ENCODE measurements around the gene MYBPC2. TPM values are rescaled to one million over a fixed set of nuclear protein-coding genes. Genes with fewer than 3 reads are reported as not detected.

Gene MYBPC2
- total and polyA plus RNA-seq, 9 of the 15 experiments (the other 6 are each of a cell fraction or from before 2014, with no cell fraction given): 0.01 to 0.14 (median 0.04) TPM; not detected in 6

DNA sequence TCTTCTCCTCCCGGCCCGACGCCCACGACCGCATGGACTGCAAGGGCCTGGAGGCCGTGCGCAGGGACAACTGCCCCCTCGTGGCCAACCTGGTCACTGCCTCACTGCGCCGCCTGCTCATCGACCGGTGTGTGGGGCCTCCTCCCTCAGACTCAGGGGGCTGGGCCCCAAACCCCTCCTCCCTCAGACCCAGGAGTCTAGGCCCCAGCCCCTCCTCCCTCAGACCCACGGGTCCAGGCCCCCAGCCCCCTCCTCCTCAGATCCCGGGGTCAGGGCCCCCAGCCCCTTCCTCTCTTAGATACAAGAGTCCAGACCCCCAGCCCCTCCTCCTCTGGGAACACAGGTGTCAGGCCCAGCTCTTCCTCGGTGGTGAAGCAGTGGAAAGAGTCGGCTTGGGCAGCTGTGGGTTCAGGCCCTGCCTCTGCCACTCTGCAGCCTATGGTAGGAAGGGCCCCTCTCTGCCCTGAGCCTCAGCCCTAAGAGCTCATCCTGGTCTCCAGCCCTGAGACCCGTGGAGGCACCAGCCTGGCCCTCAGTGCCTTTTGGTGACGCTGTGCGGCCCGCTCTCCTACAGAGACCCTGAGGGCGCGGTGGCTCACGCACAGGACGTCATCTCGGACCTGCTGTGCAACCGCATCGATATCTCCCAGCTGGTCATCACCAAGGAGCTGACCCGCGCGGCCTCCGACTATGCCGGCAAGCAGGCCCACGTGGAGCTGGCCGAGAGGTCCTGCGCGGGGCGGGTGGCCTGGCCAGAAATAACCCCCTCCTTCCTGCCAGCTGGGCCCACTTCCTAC, 17.6 kb upstream of the MYBPC2 start (continued):
- TF ChIP-seq, protein P1, sequence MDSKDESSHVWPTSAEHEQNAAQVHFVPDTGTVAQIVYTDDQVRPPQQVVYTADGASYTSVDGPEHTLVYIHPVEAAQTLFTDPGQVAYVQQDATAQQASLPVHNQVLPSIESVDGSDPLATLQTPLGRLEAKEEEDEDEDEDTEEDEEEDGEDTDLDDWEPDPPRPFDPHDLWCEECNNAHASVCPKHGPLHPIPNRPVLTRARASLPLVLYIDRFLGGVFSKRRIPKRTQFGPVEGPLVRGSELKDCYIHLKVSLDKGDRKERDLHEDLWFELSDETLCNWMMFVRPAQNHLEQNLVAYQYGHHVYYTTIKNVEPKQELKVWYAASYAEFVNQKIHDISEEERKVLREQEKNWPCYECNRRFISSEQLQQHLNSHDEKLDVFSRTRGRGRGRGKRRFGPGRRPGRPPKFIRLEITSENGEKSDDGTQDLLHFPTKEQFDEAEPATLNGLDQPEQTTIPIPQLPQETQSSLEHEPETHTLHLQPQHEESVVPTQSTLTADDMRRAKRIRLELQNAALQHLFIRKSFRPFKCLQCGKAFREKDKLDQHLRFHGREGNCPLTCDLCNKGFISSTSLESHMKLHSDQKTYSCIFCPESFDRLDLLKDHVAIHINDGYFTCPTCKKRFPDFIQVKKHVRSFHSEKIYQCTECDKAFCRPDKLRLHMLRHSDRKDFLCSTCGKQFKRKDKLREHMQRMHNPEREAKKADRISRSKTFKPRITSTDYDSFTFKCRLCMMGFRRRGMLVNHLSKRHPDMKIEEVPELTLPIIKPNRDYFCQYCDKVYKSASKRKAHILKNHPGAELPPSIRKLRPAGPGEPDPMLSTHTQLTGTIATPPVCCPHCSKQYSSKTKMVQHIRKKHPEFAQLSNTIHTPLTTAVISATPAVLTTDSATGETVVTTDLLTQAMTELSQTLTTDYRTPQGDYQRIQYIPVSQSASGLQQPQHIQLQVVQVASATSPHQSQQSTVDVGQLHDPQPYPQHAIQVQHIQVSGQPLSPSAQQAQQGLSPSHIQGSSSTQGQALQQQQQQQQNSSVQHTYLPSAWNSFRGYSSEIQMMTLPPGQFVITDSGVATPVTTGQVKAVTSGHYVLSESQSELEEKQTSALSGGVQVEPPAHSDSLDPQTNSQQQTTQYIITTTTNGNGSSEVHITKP (IDR thresholded peaks at IDR 0.05; ENCODE audit: partially characterized antibody): no peak
- TF ChIP-seq ZNF696 (CRISPR knock-in tag; conservative IDR thresholded peaks at IDR 0.05): no peak
- TF ChIP-seq TAF9B (IDR thresholded peaks at IDR 0.05; ENCODE audit: partially characterized antibody): no peak
- TF ChIP-seq EGR1 (conservative IDR thresholded peaks at IDR 0.05): peak; percentile 95
- TF ChIP-seq ZNF444 (CRISPR knock-in tag; IDR thresholded peaks at IDR 0.05): no peak
- TF ChIP-seq TAF15 (IDR thresholded peaks at IDR 0.05; ENCODE audit: low read depth, low read length): no peak
- no peak for TF ChIP-seq ZNF23 (CRISPR knock-in tag; IDR thresholded peaks at IDR 0.05)
- TF ChIP-seq ZNF253 (CRISPR knock-in tag; conservative IDR thresholded peaks at IDR 0.05): no peak
- no peak for TF ChIP-seq CHCHD3 (CRISPR knock-in tag; IDR thresholded peaks at IDR 0.05)
- TF ChIP-seq MYNN (IDR thresholded peaks at IDR 0.05): peak; percentile 52; the same call in 1 of the 2 replicates
- no peak for TF ChIP-seq MYNN (CRISPR knock-in tag; IDR thresholded peaks at IDR 0.05)
- TF ChIP-seq C11orf30 (IDR thresholded peaks at IDR 0.05; ENCODE audit: low read depth): no peak
- no peak for TF ChIP-seq ZNF551 (CRISPR knock-in tag; IDR thresholded peaks at IDR 0.05)
- no peak; the same call in 1 of the 2 replicates for TF ChIP-seq XRCC3 (IDR thresholded peaks at IDR 0.05)
- no peak for TF ChIP-seq ZNF184 (CRISPR knock-in tag; IDR thresholded peaks at IDR 0.05)
- TF ChIP-seq LARP7 (IDR thresholded peaks at IDR 0.05): 0 out of 2 replicates have a peak, but pooled peaks have one; percentile 52
- TF ChIP-seq, protein P2, sequence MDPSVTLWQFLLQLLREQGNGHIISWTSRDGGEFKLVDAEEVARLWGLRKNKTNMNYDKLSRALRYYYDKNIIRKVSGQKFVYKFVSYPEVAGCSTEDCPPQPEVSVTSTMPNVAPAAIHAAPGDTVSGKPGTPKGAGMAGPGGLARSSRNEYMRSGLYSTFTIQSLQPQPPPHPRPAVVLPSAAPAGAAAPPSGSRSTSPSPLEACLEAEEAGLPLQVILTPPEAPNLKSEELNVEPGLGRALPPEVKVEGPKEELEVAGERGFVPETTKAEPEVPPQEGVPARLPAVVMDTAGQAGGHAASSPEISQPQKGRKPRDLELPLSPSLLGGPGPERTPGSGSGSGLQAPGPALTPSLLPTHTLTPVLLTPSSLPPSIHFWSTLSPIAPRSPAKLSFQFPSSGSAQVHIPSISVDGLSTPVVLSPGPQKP (CRISPR knock-in tag; IDR thresholded peaks at IDR 0.05): no peak
- TF ChIP-seq, protein P3, sequence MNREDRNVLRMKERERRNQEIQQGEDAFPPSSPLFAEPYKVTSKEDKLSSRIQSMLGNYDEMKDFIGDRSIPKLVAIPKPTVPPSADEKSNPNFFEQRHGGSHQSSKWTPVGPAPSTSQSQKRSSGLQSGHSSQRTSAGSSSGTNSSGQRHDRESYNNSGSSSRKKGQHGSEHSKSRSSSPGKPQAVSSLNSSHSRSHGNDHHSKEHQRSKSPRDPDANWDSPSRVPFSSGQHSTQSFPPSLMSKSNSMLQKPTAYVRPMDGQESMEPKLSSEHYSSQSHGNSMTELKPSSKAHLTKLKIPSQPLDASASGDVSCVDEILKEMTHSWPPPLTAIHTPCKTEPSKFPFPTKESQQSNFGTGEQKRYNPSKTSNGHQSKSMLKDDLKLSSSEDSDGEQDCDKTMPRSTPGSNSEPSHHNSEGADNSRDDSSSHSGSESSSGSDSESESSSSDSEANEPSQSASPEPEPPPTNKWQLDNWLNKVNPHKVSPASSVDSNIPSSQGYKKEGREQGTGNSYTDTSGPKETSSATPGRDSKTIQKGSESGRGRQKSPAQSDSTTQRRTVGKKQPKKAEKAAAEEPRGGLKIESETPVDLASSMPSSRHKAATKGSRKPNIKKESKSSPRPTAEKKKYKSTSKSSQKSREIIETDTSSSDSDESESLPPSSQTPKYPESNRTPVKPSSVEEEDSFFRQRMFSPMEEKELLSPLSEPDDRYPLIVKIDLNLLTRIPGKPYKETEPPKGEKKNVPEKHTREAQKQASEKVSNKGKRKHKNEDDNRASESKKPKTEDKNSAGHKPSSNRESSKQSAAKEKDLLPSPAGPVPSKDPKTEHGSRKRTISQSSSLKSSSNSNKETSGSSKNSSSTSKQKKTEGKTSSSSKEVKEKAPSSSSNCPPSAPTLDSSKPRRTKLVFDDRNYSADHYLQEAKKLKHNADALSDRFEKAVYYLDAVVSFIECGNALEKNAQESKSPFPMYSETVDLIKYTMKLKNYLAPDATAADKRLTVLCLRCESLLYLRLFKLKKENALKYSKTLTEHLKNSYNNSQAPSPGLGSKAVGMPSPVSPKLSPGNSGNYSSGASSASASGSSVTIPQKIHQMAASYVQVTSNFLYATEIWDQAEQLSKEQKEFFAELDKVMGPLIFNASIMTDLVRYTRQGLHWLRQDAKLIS (CRISPR knock-in tag; IDR thresholded peaks at IDR 0.05): no peak
- no peak for TF ChIP-seq CSDE1 (IDR thresholded peaks at IDR 0.05)
- no peak for TF ChIP-seq ZFP1 (CRISPR knock-in tag; IDR thresholded peaks at IDR 0.05)
- no peak for TF ChIP-seq PRMT5 (CRISPR knock-in tag; IDR thresholded peaks at IDR 0.05)
- TF ChIP-seq POLR2AphosphoS2 (IDR thresholded peaks at IDR 0.05; ENCODE audit: low read length): no peak

Data from K562 (cell line).